Keratinocyte (primary cell): ENCODE measurements around the gene CAMKMT.
A peak's percentile ranks its signal among the peaks of the same experiment; 100 is the strongest.

ENCODE experiments used
- CTCF ChIP-seq, 3 experiments: IDR thresholded peaks in 1 of 3; conservative IDR thresholded peaks in 1 of 3; optimal IDR thresholded peaks in 1 of 3; 2 replicates in 2 of 3; 3 replicates in 1 of 3; pipeline versions ENCODE3 to v1.5.1; 2011; ENCODE audit warnings: low read length in 3 of 3, mild to moderate bottlenecking in 3 of 3, moderate library complexity in 2 of 3, control low read depth in 1 of 3, inconsistent platforms in 1 of 3; ENCODE audit not compliant: insufficient read depth in 2 of 3; ENCODE audit errors: extremely low read depth in 1 of 3
- EZH2 ChIP-seq: IDR thresholded peaks from one replicate; pipeline ENCODE4 v1.6.1; 2012; ENCODE audit warnings: inconsistent platforms, mild to moderate bottlenecking, low read length, moderate library complexity

DNA sequence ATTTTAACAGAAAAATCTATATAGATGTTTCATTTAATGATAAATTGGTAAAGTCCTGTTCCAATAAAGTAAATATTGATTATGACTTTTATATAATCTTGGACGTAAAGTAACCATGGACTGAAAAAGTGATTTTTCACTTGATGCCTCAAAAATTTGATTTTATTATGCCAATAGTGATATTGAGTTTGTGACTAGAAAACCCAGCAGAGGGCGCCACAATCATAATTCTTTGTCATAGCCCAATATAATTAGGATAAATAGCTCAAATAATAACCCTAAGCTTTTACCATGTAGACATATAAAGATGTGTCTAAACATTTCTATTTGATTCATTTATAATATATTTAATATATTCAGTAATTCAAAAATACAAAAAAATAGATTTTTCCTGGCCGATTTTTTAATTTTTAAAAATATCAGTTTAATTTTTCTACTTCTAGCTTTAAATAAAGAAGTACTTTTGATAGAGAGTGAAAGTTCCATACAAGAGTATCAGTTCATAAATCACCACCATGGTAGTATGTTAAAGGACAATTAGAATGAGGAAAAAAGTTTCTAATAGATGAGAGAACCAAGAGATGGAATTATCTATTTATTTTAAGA, 30.7 kb downstream of the CAMKMT start:
- TF ChIP-seq CTCF (optimal IDR thresholded peaks at IDR 0.05 in 1 of 3, IDR thresholded peaks at IDR 0.05 in 1 of 3, conservative IDR thresholded peaks at IDR 0.05 in 1 of 3; ENCODE audit: extremely low read depth in 1 of 3, insufficient read depth in 2 of 3, low read length in 3 of 3): peak in 2 of 3 experiments; percentile 17 to 30
- TF ChIP-seq EZH2: no peak
